ENCODE data around the gene MTHFS. TPM values are rescaled to one million over a fixed set of nuclear protein-coding genes. Genes with fewer than 3 reads are reported as not detected.

Gene MTHFS
- total and polyA plus RNA-seq, 2 donors (not counting 3 experiments of a cell fraction or from before 2014, with no cell fraction given) = 9.3 to 15.7 TPM

DNA sequence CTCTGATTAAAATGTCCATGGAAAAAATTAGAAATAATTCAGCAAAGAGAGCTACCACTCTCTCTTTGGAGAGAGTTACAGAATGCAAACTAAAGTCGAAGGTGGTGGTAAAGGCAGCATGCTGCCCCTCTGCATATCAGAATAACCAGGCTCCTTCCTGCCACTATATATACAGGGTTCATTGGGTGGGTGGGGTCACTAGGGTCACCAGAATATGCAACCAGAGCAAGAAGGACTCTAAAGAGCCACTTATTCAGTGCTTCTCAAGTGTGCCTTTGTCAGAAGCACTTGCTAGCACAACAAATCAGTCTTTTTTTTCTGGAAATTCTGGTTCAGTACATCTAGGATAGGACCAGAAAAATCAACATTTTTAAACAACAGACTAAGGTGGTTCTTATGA lies 70.0 kb downstream of the MTHFS start:
- no peak for FAIRE-seq
- Histone ChIP-seq H3K36me3 (ENCODE audit: control insufficient read depth in 2 of 2, extremely low read depth in 1 of 2, insufficient read depth in 2 of 2, low read length in 2 of 2) (no peaks in the 10 kb centered on the region), H3K4me1 (ENCODE audit: control insufficient read depth, extremely low read depth, insufficient read depth, low read length) (no peaks in the 10 kb centered on the region), H3K9me1 (replicated peaks; ENCODE audit: control insufficient read depth, extremely low read depth, insufficient read depth, low read length) (no peaks in the 10 kb centered on the region), H2AFZ (ENCODE audit: low read depth, low read length) (no peak overlapping the region), H3K27ac (ENCODE audit: insufficient read depth, low read depth, low read length) (no peak overlapping the region), H3K4me2 (ENCODE audit: insufficient read depth, low read length) (no peak overlapping the region), H4K20me1 (replicated peaks; ENCODE audit: control insufficient read depth, extremely low read depth, insufficient read depth, low read length) (no peaks in the 10 kb centered on the region), H3K9ac (replicated peaks; ENCODE audit: extremely low read depth, insufficient read depth, low read length) (no peak overlapping the region), H3K4me3 (replicated peaks in 1 of 3; ENCODE audit: insufficient read depth in 1 of 3, low read depth in 1 of 3, low read length in 3 of 3) (no peak overlapping the region), H3K79me2 (ENCODE audit: control insufficient read depth, insufficient read depth, low read length) (no peaks in the 10 kb centered on the region), H3K27me3 (ENCODE audit: control insufficient read depth in 2 of 2, insufficient read depth in 2 of 2, low read length in 2 of 2) (no peaks in the 10 kb centered on the region), H3K9me3 (replicated peaks; ENCODE audit: control insufficient read depth, insufficient read depth, low read length) (no peaks in the 10 kb centered on the region)
- dilution Hi-C loops (cut with MboI; ENCODE audit: extremely low pct_ligation_motif_present, low sequenced_read_pairs) (no loop called here), intact Hi-C loops (cut with micrococcal nuclease) (no loop called here)
- TF ChIP-seq, protein P1, sequence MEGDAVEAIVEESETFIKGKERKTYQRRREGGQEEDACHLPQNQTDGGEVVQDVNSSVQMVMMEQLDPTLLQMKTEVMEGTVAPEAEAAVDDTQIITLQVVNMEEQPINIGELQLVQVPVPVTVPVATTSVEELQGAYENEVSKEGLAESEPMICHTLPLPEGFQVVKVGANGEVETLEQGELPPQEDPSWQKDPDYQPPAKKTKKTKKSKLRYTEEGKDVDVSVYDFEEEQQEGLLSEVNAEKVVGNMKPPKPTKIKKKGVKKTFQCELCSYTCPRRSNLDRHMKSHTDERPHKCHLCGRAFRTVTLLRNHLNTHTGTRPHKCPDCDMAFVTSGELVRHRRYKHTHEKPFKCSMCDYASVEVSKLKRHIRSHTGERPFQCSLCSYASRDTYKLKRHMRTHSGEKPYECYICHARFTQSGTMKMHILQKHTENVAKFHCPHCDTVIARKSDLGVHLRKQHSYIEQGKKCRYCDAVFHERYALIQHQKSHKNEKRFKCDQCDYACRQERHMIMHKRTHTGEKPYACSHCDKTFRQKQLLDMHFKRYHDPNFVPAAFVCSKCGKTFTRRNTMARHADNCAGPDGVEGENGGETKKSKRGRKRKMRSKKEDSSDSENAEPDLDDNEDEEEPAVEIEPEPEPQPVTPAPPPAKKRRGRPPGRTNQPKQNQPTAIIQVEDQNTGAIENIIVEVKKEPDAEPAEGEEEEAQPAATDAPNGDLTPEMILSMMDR (IDR thresholded peaks at IDR 0.05; ENCODE audit: extremely low read depth in 1 of 2, insufficient read depth in 1 of 2, low read depth in 1 of 2, low read length in 2 of 2) = no peak
- TF ChIP-seq FOS (IDR thresholded peaks at IDR 0.05; ENCODE audit: borderline replicate concordance, insufficient read depth, low read length) (no peak), JUN (IDR thresholded peaks at IDR 0.05; ENCODE audit: borderline replicate concordance, insufficient read depth, insufficient read length, low read depth) (no peak), POLR2A (IDR thresholded peaks at IDR 0.05; ENCODE audit: low read depth, low read length) (no peak), POLR2AphosphoS5 (IDR thresholded peaks at IDR 0.05; ENCODE audit: insufficient read depth, low read depth, low read length) (no peak), EZH2 (IDR thresholded peaks at IDR 0.05; ENCODE audit: borderline replicate concordance, low read depth, low read length, severe bottlenecking) (no peak), MYC (IDR thresholded peaks at IDR 0.05; ENCODE audit: low read depth, low read length) (no peak), GATA2 (IDR thresholded peaks at IDR 0.05; ENCODE audit: insufficient read depth, insufficient read length, low read depth, low read length) (no peak), MAX (IDR thresholded peaks at IDR 0.05; ENCODE audit: insufficient read depth, insufficient read length) (no peak)
- POLR2A ChIA-PET = no interaction called here
- BruUV-seq (replicated peaks) = no TSS peak
- DNase-seq (ENCODE audit: low read depth, low spot score) = no peak
- CTCF ChIA-PET = no interaction called here

All from endothelial cell of umbilical vein (primary cell).